CD8-positive, alpha-beta memory T cell (primary cell): ENCODE data around the gene RTP2. TPM values are rescaled to one million over a fixed set of nuclear protein-coding genes. Genes with fewer than 3 reads are reported as not detected.
A peak's percentile ranks its signal among the peaks of the same experiment; 100 is the strongest.

ENCODE experiments used
- CTCF ChIA-PET: fragments of 350-600 bp; sonication (Branson Sonifier 250); formaldehyde crosslinking; loops from one replicate; lab custom pipeline; 2021; ENCODE audit warnings: antibody characterized with exemption; lab: Charles Lee
- POLR2A ChIA-PET: fragments of 350-600 bp; sonication (Branson Sonifier 250); formaldehyde crosslinking; loops from one replicate; lab custom pipeline; 2021; ENCODE audit warnings: antibody characterized with exemption; lab: Charles Lee
- DNase-seq, 5 donors: peaks; one replicate each; pipeline versions ENCODE4 v3.0.0 to v3.0.0-alpha.2; 2020 to 2022; ENCODE audit warnings: mixed read lengths in 1 of 5
- H3K27ac ChIP-seq: one replicate; pipeline ENCODE4 v1.7.0; 2013; ENCODE audit warnings: low read depth, mild to moderate bottlenecking, low read length, moderate library complexity
- H3K27me3 ChIP-seq: 2 replicates; pipeline ENCODE4 v1.7.0; 2013; ENCODE audit warnings: low read length, mild to moderate bottlenecking; ENCODE audit not compliant: insufficient read depth, poor library complexity, severe bottlenecking
- H3K36me3 ChIP-seq: 2 replicates; pipeline ENCODE4 v1.7.0; 2013; ENCODE audit warnings: mild to moderate bottlenecking, low read length, moderate library complexity; ENCODE audit not compliant: insufficient read depth
- H3K4me1 ChIP-seq: 2 replicates; pipeline ENCODE4 v1.7.0; 2013; ENCODE audit warnings: mild to moderate bottlenecking, low read length, moderate library complexity; ENCODE audit not compliant: insufficient read depth
- H3K4me3 ChIP-seq: 2 replicates; pipeline ENCODE4 v1.7.0; 2013; ENCODE audit warnings: mild to moderate bottlenecking, low read length
- H3K9me3 ChIP-seq: 2 replicates; pipeline ENCODE4 v1.7.0; 2013; ENCODE audit warnings: mild to moderate bottlenecking, low read length
- H3K27ac Mint-ChIP-seq, 8 donors: one replicate each; pipeline ENCODE4 v1.8.0; 2020 to 2021; ENCODE audit warnings: mixed read lengths in 8 of 8, mild to moderate bottlenecking in 6 of 8, inconsistent platforms in 3 of 8, moderate library complexity in 3 of 8
- H3K27me3 Mint-ChIP-seq, 2 donors: one replicate each; pipeline ENCODE4 v1.8.0; 2020 to 2021; ENCODE audit warnings: mixed read lengths in 2 of 2, mild to moderate bottlenecking in 1 of 2, moderate library complexity in 1 of 2
- H3K36me3 Mint-ChIP-seq, 3 donors: one replicate each; pipeline ENCODE4 v1.8.0; 2020 to 2021; ENCODE audit warnings: mixed read lengths in 3 of 3, inconsistent platforms in 1 of 3, mild to moderate bottlenecking in 1 of 3
- H3K4me1 Mint-ChIP-seq, 3 donors: one replicate each; pipeline ENCODE4 v1.8.0; 2020 to 2021; ENCODE audit warnings: mixed read lengths in 3 of 3, inconsistent platforms in 1 of 3, mild to moderate bottlenecking in 1 of 3
- H3K4me3 Mint-ChIP-seq, 7 donors: one replicate each; pipeline ENCODE4 v1.8.0; 2020 to 2021; ENCODE audit warnings: mixed read lengths in 7 of 7, mild to moderate bottlenecking in 6 of 7, moderate library complexity in 4 of 7, inconsistent platforms in 2 of 7
- H3K9me3 Mint-ChIP-seq, 5 donors: one replicate each; pipeline ENCODE4 v1.8.0; 2020 to 2022; ENCODE audit warnings: mixed read lengths in 5 of 5, mild to moderate bottlenecking in 3 of 5, moderate library complexity in 2 of 5, inconsistent platforms in 1 of 5
- polyA plus RNA-seq: library from polyadenylated mRNA; unstranded; fragments of 300-500 nt; fragmentation: Illumina TruSeq; gene quantifications from one replicate; pipeline ENCODE4 v1.2.3, GENCODE V29; 2021
- total RNA-seq, 2 experiments: library from RNA; stranded (reverse); gene quantifications; one replicate each; pipeline ENCODE4 v1.2.3, GENCODE V29; 2021

The RTP2 gene
- total and polyA plus RNA-seq, 3 experiments from 2014 or later: not detected

GRCh38 chr3:187719628-187720336, 17.4 kb upstream of the RTP2 start:
- Mint-ChIP-seq H3K27ac (no peak overlapping the region), H3K36me3 (peaks cover 6 to 43% (median 19%) of the 10 kb centered on the region in 3 donors), H3K9me3 (no peaks in the 10 kb centered on the region), H3K27me3 (no peaks in the 10 kb centered on the region), H3K4me3 (no peak overlapping the region), H3K4me1 (no peaks in the 10 kb centered on the region)
- Histone ChIP-seq H3K36me3 (peaks cover 12% of the 10 kb centered on the region), H3K27ac (no peak overlapping the region), H3K9me3 (no peaks in the 10 kb centered on the region), H3K4me3 (no peak overlapping the region), H3K4me1 (no peaks in the 10 kb centered on the region), H3K27me3 (no peaks in the 10 kb centered on the region)
- ChIA-PET CTCF (interaction anchor here (0.5 to 3.4 kb wide), 4 partner anchors 20 to 1177 kb away, joined by 3 to 16 read pairs (median 9); no protein-coding TSS in a partner anchor), POLR2A (no interaction called here)
- no peak for DNase-seq

- peaks cover 9% of the 10 kb centered on the region in 3 donors for H3K4me1 Mint-ChIP-seq
- no peaks in the 10 kb centered on the region for H3K9me3 ChIP-seq
- H3K27ac Mint-ChIP-seq: no peak overlapping the region
- no peak for DNase-seq
- no peak overlapping the region for H3K27ac ChIP-seq
- peaks cover 5% of the 10 kb centered on the region for H3K4me1 ChIP-seq
- CTCF ChIA-PET: interaction anchor here (1.1 to 3.4 kb wide), 2 partner anchors 21 to 401 kb away, joined by 3 to 16 read pairs; no protein-coding TSS in a partner anchor
- no peak overlapping the region for H3K4me3 ChIP-seq
- H3K36me3 Mint-ChIP-seq: peaks cover 6 to 34% (median 12%) of the 10 kb centered on the region in 3 donors
- no peak overlapping the region for H3K4me3 Mint-ChIP-seq
- H3K27me3 ChIP-seq: no peaks in the 10 kb centered on the region
- POLR2A ChIA-PET: interaction anchor here (0.5 kb wide), 1 partner anchor 27 kb away, joined by 3 read pairs; the partner anchor contains the start of gene BCL6
- H3K27me3 Mint-ChIP-seq: no peaks in the 10 kb centered on the region
- H3K36me3 ChIP-seq: peaks cover 9% of the 10 kb centered on the region
- H3K9me3 Mint-ChIP-seq: no peaks in the 10 kb centered on the region
Observed at GRCh38 chr3:187718802-187719201, 16.4 kb upstream of the RTP2 start.

GRCh38 chr3:187717572-187717971, 15.2 kb upstream of the RTP2 start:
- POLR2A ChIA-PET: no interaction called here
- H3K4me1 ChIP-seq: peaks cover 6% of the 10 kb centered on the region

GRCh38 chr3:187714404-187714979, 12.1 kb upstream of the RTP2 start:
- Mint-ChIP-seq H3K27me3 (no peaks in the 10 kb centered on the region), H3K9me3 (no peaks in the 10 kb centered on the region), H3K36me3 (no peaks in the 10 kb centered on the region), H3K27ac (peak overlapping the region in 5 of 8 donors; percentile 2 to 72 (median 10)), H3K4me1 (peaks cover 13 to 17% (median 17%) of the 10 kb centered on the region in 3 donors), H3K4me3 (peak overlapping the region in 1 of 7 donors; percentile 57)
- peak; percentile 47 to 79 (median 61) for DNase-seq
- Histone ChIP-seq H3K27ac (no peak overlapping the region), H3K27me3 (no peaks in the 10 kb centered on the region), H3K9me3 (no peaks in the 10 kb centered on the region), H3K4me3 (no peak overlapping the region), H3K4me1 (peaks cover 6% of the 10 kb centered on the region), H3K36me3 (no peaks in the 10 kb centered on the region)
- ChIA-PET POLR2A (no interaction called here), CTCF (interaction anchor here (1.0 to 6.1 kb wide), 15 partner anchors 10 to 1326 kb away, joined by 3 to 79 read pairs (median 4); partner anchors contain the start of gene RTP2)

More at GRCh38 chr3:187717572-187717971, 15.2 kb upstream of the RTP2 start:
- H3K27ac Mint-ChIP-seq: no peak overlapping the region
- H3K27me3 ChIP-seq: no peaks in the 10 kb centered on the region
- no peak overlapping the region for H3K4me3 Mint-ChIP-seq
- peaks cover 13 to 17% (median 17%) of the 10 kb centered on the region in 3 donors for H3K4me1 Mint-ChIP-seq
- peaks cover 0 to 21% (median 6%) of the 10 kb centered on the region in 3 donors for H3K36me3 Mint-ChIP-seq
- H3K4me3 ChIP-seq: no peak overlapping the region
- H3K27ac ChIP-seq: no peak overlapping the region
- H3K36me3 ChIP-seq: peaks cover 3% of the 10 kb centered on the region
- DNase-seq: no peak
- no peaks in the 10 kb centered on the region for H3K27me3 Mint-ChIP-seq
- no peaks in the 10 kb centered on the region for H3K9me3 Mint-ChIP-seq
- no peaks in the 10 kb centered on the region for H3K9me3 ChIP-seq
- CTCF ChIA-PET: interaction anchor here (3.0 to 6.1 kb wide), 2 partner anchors 38 to 399 kb away, joined by 14 to 79 read pairs; no protein-coding TSS in a partner anchor

GRCh38 chr3:187713504-187713903, 11.1 kb upstream of the RTP2 start:
- Histone ChIP-seq H3K4me1 (peaks cover 6% of the 10 kb centered on the region), H3K27me3 (no peaks in the 10 kb centered on the region), H3K27ac (no peak overlapping the region), H3K4me3 (no peak overlapping the region), H3K36me3 (no peaks in the 10 kb centered on the region), H3K9me3 (no peaks in the 10 kb centered on the region)
- ChIA-PET CTCF (interaction anchor here (1.0 to 6.1 kb wide), 7 partner anchors 12 to 395 kb away, joined by 3 to 79 read pairs (median 6); partner anchors contain the start of gene RTP2), POLR2A (no interaction called here)
- H3K36me3 Mint-ChIP-seq: no peaks in the 10 kb centered on the region
- H3K4me1 Mint-ChIP-seq: peaks cover 13 to 17% (median 17%) of the 10 kb centered on the region in 3 donors
- peak in 2 of 5 donors; percentile 10 to 32 for DNase-seq
- H3K4me3 Mint-ChIP-seq: peak overlapping the region in 3 of 7 donors; percentile 6 to 72 (median 47)
- no peaks in the 10 kb centered on the region for H3K27me3 Mint-ChIP-seq
- H3K9me3 Mint-ChIP-seq: no peaks in the 10 kb centered on the region
- H3K27ac Mint-ChIP-seq: peak overlapping the region in 5 of 8 donors; percentile 15 to 70 (median 35)

GRCh38 chr3:187709155-187709554, 6.8 kb upstream of the RTP2 start:
- CTCF ChIA-PET: interaction anchor here (1.0 kb wide), 1 partner anchor 25 kb away, joined by 4 read pairs; no protein-coding TSS in a partner anchor
- no peaks in the 10 kb centered on the region for H3K9me3 Mint-ChIP-seq

GRCh38 chr3:187708696-187709095, 6.3 kb upstream of the RTP2 start:
- Mint-ChIP-seq H3K4me1 (peaks cover 5 to 7% (median 7%) of the 10 kb centered on the region in 3 donors), H3K4me3 (no peak overlapping the region), H3K27ac (no peak overlapping the region), H3K27me3 (no peaks in the 10 kb centered on the region), H3K9me3 (no peaks in the 10 kb centered on the region), H3K36me3 (no peaks in the 10 kb centered on the region)
- ChIA-PET CTCF (interaction anchor here (1.0 to 1.1 kb wide), 2 partner anchors 25 to 390 kb away, joined by 3 to 4 read pairs; no protein-coding TSS in a partner anchor), POLR2A (no interaction called here)
- no peak overlapping the region for H3K4me3 ChIP-seq
- H3K27ac ChIP-seq: no peak overlapping the region
- H3K36me3 ChIP-seq: no peaks in the 10 kb centered on the region
- no peak for DNase-seq
- no peaks in the 10 kb centered on the region for H3K27me3 ChIP-seq
- H3K4me1 ChIP-seq: peaks cover under 1% of the 10 kb centered on the region
- H3K9me3 ChIP-seq: no peaks in the 10 kb centered on the region

More at GRCh38 chr3:187709155-187709554, 6.8 kb upstream of the RTP2 start:
- Mint-ChIP-seq H3K4me1 (peaks cover 10 to 12% (median 11%) of the 10 kb centered on the region in 3 donors), H3K27me3 (no peaks in the 10 kb centered on the region), H3K27ac (no peak overlapping the region), H3K4me3 (no peak overlapping the region), H3K36me3 (no peaks in the 10 kb centered on the region)
- H3K9me3 ChIP-seq: no peaks in the 10 kb centered on the region
- H3K27ac ChIP-seq: no peak overlapping the region
- peaks cover 5% of the 10 kb centered on the region for H3K4me1 ChIP-seq
- POLR2A ChIA-PET: no interaction called here
- no peaks in the 10 kb centered on the region for H3K27me3 ChIP-seq
- DNase-seq: no peak
- H3K36me3 ChIP-seq: no peaks in the 10 kb centered on the region
- no peak overlapping the region for H3K4me3 ChIP-seq
